CD4-positive, alpha-beta T cell (primary cell): ENCODE data around the gene NTRK1. TPM values are rescaled to one million over a fixed set of nuclear protein-coding genes. Genes with fewer than 3 reads are reported as not detected.
A peak's percentile ranks its signal among the peaks of the same experiment; 100 is the strongest.

Experiments used
- ATAC-seq: fragments of 200-7000 bp; cut with Tn5 transposase; one replicate; pipeline ENCODE4 v1.10.0; 2022; ENCODE audit warnings: mild to moderate bottlenecking; ENCODE audit not compliant: poor library complexity
- CTCF ChIA-PET: fragments of 350-600 bp; sonication (Branson Sonifier 250); formaldehyde crosslinking; loops from one replicate; lab custom pipeline; 2021; ENCODE audit warnings: antibody characterized with exemption, inconsistent platforms; lab: Charles Lee
- POLR2A ChIA-PET: fragments of 350-600 bp; sonication (Branson Sonifier 250); formaldehyde crosslinking; loops from one replicate; lab custom pipeline; 2021; ENCODE audit warnings: antibody characterized with exemption, inconsistent platforms; lab: Charles Lee
- DNase-seq, 14 experiments: peaks; one replicate each; pipeline ENCODE4 v3.0.0-alpha.2; 2013 to 2020; ENCODE audit warnings: mixed read lengths in 2 of 14
- H3K27ac ChIP-seq, 2 donors: one replicate each; pipeline versions ENCODE4 v1.5.1 to v1.7.0; 2013; ENCODE audit warnings: low read length in 2 of 2, low read depth in 1 of 2, mild to moderate bottlenecking in 1 of 2
- H3K27me3 ChIP-seq, 2 experiments: 1 replicate in 1 of 2; 2 replicates in 1 of 2; pipeline versions ENCODE4 v1.6.1 to v1.7.0; 2013; ENCODE audit warnings: low read length in 2 of 2, control low read depth in 1 of 2, mild to moderate bottlenecking in 1 of 2, moderate library complexity in 1 of 2; ENCODE audit not compliant: insufficient read depth in 2 of 2, control insufficient read depth in 1 of 2
- H3K36me3 ChIP-seq: one replicate; pipeline ENCODE4 v1.6.1; 2013; ENCODE audit warnings: low read length, control low read depth; ENCODE audit not compliant: insufficient read depth
- H3K4me1 ChIP-seq: one replicate; pipeline ENCODE4 v1.6.1; 2013; ENCODE audit warnings: low read length, control low read depth; ENCODE audit not compliant: insufficient read depth
- H3K4me3 ChIP-seq: one replicate; pipeline ENCODE4 v1.5.1; 2013; ENCODE audit warnings: mild to moderate bottlenecking, low read length, moderate library complexity
- H3K9me3 ChIP-seq, 2 experiments: 1 replicate in 1 of 2; 2 replicates in 1 of 2; pipeline versions ENCODE4 v1.6.1 to v1.7.0; 2013; ENCODE audit warnings: low read length in 2 of 2, mild to moderate bottlenecking in 2 of 2, control low read depth in 1 of 2, moderate library complexity in 1 of 2; ENCODE audit not compliant: control insufficient read depth in 1 of 2, insufficient read depth in 1 of 2
- H3K27ac Mint-ChIP-seq: one replicate; pipeline ENCODE4 v1.8.0; 2020; ENCODE audit warnings: mixed read lengths
- H3K27me3 Mint-ChIP-seq: one replicate; pipeline ENCODE4 v1.8.0; 2021; ENCODE audit warnings: mixed read lengths
- H3K36me3 Mint-ChIP-seq: one replicate; pipeline ENCODE4 v1.8.0; 2021; ENCODE audit warnings: low read depth, mixed read lengths
- H3K4me1 Mint-ChIP-seq: one replicate; pipeline ENCODE4 v1.8.0; 2021; ENCODE audit warnings: low read depth, mixed read lengths
- H3K4me3 Mint-ChIP-seq: one replicate; pipeline ENCODE4 v1.8.0; 2020; ENCODE audit warnings: mild to moderate bottlenecking, mixed read lengths
- H3K9me3 Mint-ChIP-seq: one replicate; pipeline ENCODE4 v1.8.0; 2020; ENCODE audit warnings: mixed read lengths
- intact Hi-C, 2 experiments: fragments of 100-400 bp; cut with DNase I in 1 of 2; cut with micrococcal nuclease in 1 of 2; formaldehyde crosslinking; loops; one replicate each; pipeline versions ENCODE4 v1.15.1 to v1.9.0; 2023 to 2025; cut with DNase I, micrococcal nuclease
- polyA plus RNA-seq, 2 donors: library from polyadenylated mRNA; unstranded; fragments of 120-200 nt; gene quantifications; one replicate each; pipeline ENCODE4 v1.2.1, GENCODE V29; 2013
- total RNA-seq, 174 experiments: library from RNA in 2 of 174; stranded (reverse) in 2 of 174; gene quantifications; one replicate each; pipeline ENCODE4 v1.2.3 and lab custom pipeline; 2021 to 2026
- TF ChIP-seq, protein P1 (sequence below): fragments of 200-600 bp; IDR thresholded peaks from one replicate; pipeline ENCODE4 v1.8.0; 2022; ENCODE audit warnings: antibody characterized with exemption, mild to moderate bottlenecking

The NTRK1 gene
- total RNA-seq (under 1 TPM; 0.42 to 0.52 TPM), total RNA-seq (lab: John Stamatoyannopoulos, UW) (0.06 to 14.5 (median 1.2) reads per million in 172 experiments)
- 0.13 TPM for polyA plus RNA-seq (2013, experiment 1 of 2)
- polyA plus RNA-seq (2013, experiment 2 of 2), result 0.20 TPM

DNA sequence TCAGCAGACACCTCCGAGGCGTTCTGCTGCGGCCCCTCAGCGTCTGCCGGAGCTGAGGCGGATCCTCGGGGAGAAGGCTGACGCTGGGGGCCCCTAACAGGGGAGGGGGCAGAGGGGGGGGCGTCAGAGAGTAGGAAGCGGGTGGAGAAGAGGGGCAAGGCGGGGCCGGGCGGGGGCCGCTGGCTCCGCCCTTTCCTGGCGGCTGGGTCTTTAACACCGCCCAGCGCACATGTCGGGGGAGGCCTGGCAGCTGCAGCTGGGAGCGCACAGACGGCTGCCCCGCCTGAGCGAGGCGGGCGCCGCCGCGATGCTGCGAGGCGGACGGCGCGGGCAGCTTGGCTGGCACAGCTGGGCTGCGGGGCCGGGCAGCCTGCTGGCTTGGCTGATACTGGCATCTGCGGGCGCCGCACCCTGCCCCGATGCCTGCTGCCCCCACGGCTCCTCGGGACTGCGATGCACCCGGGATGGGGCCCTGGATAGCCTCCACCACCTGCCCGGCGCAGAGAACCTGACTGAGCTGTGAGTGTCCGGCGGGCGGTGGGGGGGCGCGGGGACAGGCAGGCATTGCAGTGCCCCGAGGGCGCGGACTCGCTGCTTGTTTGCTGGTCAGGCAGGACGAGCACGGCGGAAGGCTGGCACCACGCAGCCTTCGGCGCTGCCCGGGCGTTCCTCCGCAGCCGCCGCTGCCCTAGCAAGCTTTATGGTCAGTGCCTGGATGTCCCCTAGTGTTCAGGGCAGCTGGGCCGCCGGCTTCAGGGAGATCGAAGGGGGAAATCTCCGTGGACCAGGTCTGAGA is at the start of gene NTRK1:
Gene NTRK1 (plus strand): TSS at position 238 of the 796 bp plus-strand sequence. CDS start 70 bp downstream, at position 308.
- DNase-seq (peak; percentile 16 to 80 (median 47)), ATAC-seq (peak; percentile 83)
- ChIA-PET POLR2A (interaction anchor here (0.5 to 2.9 kb wide), 10 partner anchors 12 to 147 kb away, joined by 3 to 20 read pairs (median 8); partner anchors contain the start of gene SH2D2A), CTCF (interaction anchor here (0.5 to 3.5 kb wide), 21 partner anchors 10 to 172 kb away, joined by 3 to 87 read pairs (median 6); partner anchors contain the start of genes ISG20L2, METTL25B and MRPL24)
- no peak within 1 kb of the TSS for H3K27ac Mint-ChIP-seq
- H3K36me3 ChIP-seq, result no peaks in the 10 kb centered on the region
- TF ChIP-seq, protein P1, sequence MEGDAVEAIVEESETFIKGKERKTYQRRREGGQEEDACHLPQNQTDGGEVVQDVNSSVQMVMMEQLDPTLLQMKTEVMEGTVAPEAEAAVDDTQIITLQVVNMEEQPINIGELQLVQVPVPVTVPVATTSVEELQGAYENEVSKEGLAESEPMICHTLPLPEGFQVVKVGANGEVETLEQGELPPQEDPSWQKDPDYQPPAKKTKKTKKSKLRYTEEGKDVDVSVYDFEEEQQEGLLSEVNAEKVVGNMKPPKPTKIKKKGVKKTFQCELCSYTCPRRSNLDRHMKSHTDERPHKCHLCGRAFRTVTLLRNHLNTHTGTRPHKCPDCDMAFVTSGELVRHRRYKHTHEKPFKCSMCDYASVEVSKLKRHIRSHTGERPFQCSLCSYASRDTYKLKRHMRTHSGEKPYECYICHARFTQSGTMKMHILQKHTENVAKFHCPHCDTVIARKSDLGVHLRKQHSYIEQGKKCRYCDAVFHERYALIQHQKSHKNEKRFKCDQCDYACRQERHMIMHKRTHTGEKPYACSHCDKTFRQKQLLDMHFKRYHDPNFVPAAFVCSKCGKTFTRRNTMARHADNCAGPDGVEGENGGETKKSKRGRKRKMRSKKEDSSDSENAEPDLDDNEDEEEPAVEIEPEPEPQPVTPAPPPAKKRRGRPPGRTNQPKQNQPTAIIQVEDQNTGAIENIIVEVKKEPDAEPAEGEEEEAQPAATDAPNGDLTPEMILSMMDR, result no peak
- H3K4me1 ChIP-seq, result peaks cover 29% of the 10 kb centered on the region
- peaks cover 34% of the 10 kb centered on the region for H3K4me1 Mint-ChIP-seq
- intact Hi-C loops, result loop anchor here (1.0 to 10.0 kb wide), 6 partner anchors 22 to 172 kb away; partner anchors contain the start of genes ISG20L2 (in 1 of the 2), METTL25B (in 1 of the 2) and SH2D2A (in 1 of the 2)
- peak within 1 kb of the TSS; percentile 52 for H3K4me3 ChIP-seq
- H3K9me3 Mint-ChIP-seq, result no peaks in the 10 kb centered on the region
- no peaks in the 10 kb centered on the region for H3K36me3 Mint-ChIP-seq
- H3K9me3 ChIP-seq, result peaks cover 0 to 7% of the 10 kb centered on the region in 2 experiments
- H3K27ac ChIP-seq, result no peak within 1 kb of the TSS
- peak within 1 kb of the TSS; percentile 81 for H3K4me3 Mint-ChIP-seq
- peaks cover 53 to 65% of the 10 kb centered on the region in 2 experiments for H3K27me3 ChIP-seq
- H3K27me3 Mint-ChIP-seq, result peaks cover 82% of the 10 kb centered on the region

DNA sequence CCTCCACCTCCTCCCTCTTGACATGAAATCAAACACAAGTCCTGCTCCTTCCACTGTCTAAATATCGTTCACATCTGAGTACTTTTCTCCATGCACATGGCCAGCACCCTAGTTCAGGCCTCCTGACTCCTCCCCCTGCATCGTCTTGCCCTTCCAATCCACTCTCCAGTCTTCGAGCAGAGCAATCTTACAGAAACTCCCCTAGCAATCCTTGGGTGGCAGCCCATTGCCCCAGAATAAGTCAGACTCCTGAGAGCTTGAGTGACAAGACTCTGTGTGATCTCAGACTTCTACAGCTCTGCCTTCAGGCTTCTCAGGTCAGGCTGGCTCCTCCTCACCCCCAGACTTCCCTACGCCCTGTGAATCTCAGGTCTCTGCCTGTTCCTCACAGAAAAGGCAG is 49.5 kb upstream of the NTRK1 start:
- H3K27me3 Mint-ChIP-seq, result no peaks in the 10 kb centered on the region
- H3K4me1 ChIP-seq, result peaks cover 81% of the 10 kb centered on the region
- H3K27me3 ChIP-seq, result no peaks in the 10 kb centered on the region
- H3K36me3 Mint-ChIP-seq, result peaks cover 57% of the 10 kb centered on the region
- peaks cover 72% of the 10 kb centered on the region for H3K36me3 ChIP-seq
- POLR2A ChIA-PET, result no interaction called here
- intact Hi-C loops, result loop anchor here (5.0 to 10.0 kb wide), 3 partner anchors 36 to 324 kb away; partner anchors contain the start of gene ETV3 (in 1 of the 2)
- H3K4me3 ChIP-seq, result no peak overlapping the region
- peak overlapping the region; percentile 98 for H3K27ac Mint-ChIP-seq
- no peak for DNase-seq
- H3K27ac ChIP-seq, result no peak overlapping the region
- TF ChIP-seq, protein P1, result no peak
- H3K9me3 ChIP-seq, result no peaks in the 10 kb centered on the region
- H3K9me3 Mint-ChIP-seq, result no peaks in the 10 kb centered on the region
- peak overlapping the region; percentile 63 for H3K4me3 Mint-ChIP-seq
- CTCF ChIA-PET, result no interaction called here
- no peak for ATAC-seq
- peaks cover 64% of the 10 kb centered on the region for H3K4me1 Mint-ChIP-seq

DNA sequence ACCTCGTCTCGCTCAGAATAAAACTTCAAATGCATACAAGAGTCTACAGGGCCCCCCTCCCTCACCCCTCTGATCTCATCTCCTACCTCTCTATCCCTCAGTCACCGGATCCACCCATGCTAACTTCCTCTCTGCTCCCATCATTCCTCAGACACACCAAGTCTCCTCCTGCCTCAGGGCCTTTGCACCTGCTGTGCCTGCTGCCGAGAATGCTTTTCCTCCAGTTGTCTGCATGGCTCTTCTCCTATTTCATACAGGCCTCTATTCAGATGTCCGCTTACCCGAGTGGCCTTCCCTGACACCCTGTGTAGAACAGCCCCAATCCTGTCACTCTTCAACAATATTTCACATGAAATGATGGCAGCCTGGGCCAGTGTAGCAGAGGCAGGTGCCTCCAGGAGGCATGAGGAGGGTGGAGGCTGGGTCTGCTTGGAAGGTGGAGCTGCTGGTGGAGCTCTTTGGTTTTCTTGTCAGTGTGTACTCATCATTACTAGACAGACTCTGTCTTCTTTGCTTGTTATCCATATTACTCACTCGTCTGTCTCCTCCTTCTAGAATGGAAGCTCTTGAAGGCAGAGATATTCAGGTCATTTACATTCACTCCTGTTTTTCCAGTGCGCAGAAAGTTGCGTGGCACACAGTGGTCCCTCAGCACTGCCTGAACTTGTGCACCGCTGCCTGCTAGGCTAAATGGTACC is 48.2 kb upstream of the NTRK1 start:
- H3K4me3 Mint-ChIP-seq, result peak overlapping the region; percentile 83
- H3K27ac Mint-ChIP-seq, result peak overlapping the region; percentile 98
- no peak for ATAC-seq
- H3K9me3 Mint-ChIP-seq, result no peaks in the 10 kb centered on the region
- H3K36me3 Mint-ChIP-seq, result peaks cover 53% of the 10 kb centered on the region
- peaks cover 67% of the 10 kb centered on the region for H3K4me1 Mint-ChIP-seq
- Histone ChIP-seq H3K27me3 (no peaks in the 10 kb centered on the region), H3K4me3 (no peak overlapping the region), H3K4me1 (peaks cover 90% of the 10 kb centered on the region), H3K27ac (no peak overlapping the region), H3K36me3 (peaks cover 60% of the 10 kb centered on the region), H3K9me3 (no peaks in the 10 kb centered on the region)
- intact Hi-C loops, result loop anchor here (5.0 to 10.0 kb wide), 3 partner anchors 35 to 322 kb away; partner anchors contain the start of gene ETV3 (in 1 of the 2)
- TF ChIP-seq, protein P1, result no peak
- DNase-seq, result no peak
- CTCF ChIA-PET, result interaction anchor here (1.7 to 2.9 kb wide), 3 partner anchors 13 to 48 kb away, joined by 10 to 27 read pairs (median 14); partner anchors contain the start of gene NTRK1
- POLR2A ChIA-PET, result interaction anchor here (1.0 kb wide), 1 partner anchor 33 kb away, joined by 3 read pairs; no protein-coding TSS in a partner anchor
- peaks cover 6% of the 10 kb centered on the region for H3K27me3 Mint-ChIP-seq
